Epithelial cell of esophagus (primary cell): ENCODE results near the gene IDUA.
"Not testable (repeated sequence)": the region's sequence is repeated elsewhere in the genome, so short reads cannot be mapped to it uniquely, and the experiment has no call there.

Source experiments
- DNase-seq: peaks from one replicate; pipeline ENCODE4 v3.0.0; 2010; ENCODE audit warnings: low read depth
- H3K4me3 ChIP-seq: 2 replicates; pipeline ENCODE4 v1.5.1; 2011; ENCODE audit warnings: mild to moderate bottlenecking, low read length, control low read depth
- CTCF ChIP-seq: IDR thresholded peaks from 2 replicates; pipeline ENCODE4 v1.5.1; 2011; ENCODE audit warnings: low read depth, mild to moderate bottlenecking, low read length, control low read depth, inconsistent platforms; ENCODE audit not compliant: insufficient read depth; ENCODE audit errors: missing control alignments

IDUA gene

GRCh38 chr4:996030-996996 is 9.5 kb downstream of the IDUA start:
- no peak for TF ChIP-seq CTCF
- no peak for DNase-seq
- H3K4me3 ChIP-seq, result no peak overlapping the region

DNA sequence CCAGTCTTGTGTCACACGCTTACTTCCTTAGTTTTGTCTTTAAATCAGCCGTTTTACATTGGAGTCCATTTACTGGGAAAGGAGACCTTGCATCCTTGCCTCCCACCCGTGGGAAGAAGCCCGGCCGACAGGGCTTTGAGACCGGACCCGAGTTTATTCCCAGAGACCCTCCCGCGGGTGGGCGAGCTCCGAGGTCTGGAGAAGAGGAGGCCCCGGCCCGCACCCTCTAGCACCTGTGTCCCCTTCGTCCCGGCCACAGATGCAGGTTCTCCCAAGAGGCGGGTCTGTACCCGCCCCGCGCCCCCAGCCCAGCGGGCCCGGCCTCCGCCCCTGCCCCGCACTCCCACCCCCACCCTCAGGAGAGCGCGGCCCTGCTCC is 10.1 kb downstream of the IDUA start:
- DNase-seq, result no peak
- TF ChIP-seq CTCF, result no peak
- no peak overlapping the region for H3K4me3 ChIP-seq

- DNase-seq, result no peak
- no peak overlapping the region for H3K4me3 ChIP-seq
- no peak for TF ChIP-seq CTCF
Observed at GRCh38 chr4:997375-998071, 10.7 kb downstream of the IDUA start.

DNA sequence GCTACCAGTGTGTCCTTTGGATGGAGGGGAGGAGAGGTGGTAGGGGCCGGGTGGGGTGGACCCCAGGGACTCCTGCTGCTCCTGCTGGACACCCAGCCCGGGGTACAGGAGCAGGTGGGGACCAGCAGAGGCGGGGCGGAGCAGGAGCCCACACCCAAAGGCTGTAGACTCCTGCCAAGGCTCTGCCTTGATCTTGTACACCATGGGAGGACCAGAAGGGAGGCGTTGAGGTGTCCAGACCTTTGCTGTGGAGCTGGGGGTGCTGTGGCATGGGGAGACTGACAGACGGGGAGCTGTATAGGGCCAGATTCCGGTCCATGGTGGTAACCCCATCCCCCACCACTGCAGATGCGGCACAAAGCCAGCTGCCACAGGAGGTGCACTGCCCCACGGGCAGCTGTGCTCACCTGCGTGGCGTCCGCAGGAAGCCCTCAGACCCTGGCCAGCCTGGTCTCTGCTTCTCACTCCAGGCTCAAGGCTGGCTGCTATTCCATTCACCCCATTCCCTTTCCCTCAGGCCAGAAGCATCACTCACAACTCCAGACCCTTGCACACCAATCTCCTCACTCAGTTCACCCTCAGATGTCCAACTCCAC is 11.3 kb downstream of the IDUA start:
- TF ChIP-seq CTCF, result no peak
- H3K4me3 ChIP-seq, result no peak overlapping the region
- DNase-seq, result no peak

GRCh38 chr4:999240-999863 is 12.5 kb downstream of the IDUA start:
- H3K4me3 ChIP-seq, DNase-seq: not testable (repeated sequence)

GRCh38 chr4:999882-1000425 is 13.1 kb downstream of the IDUA start:
- H3K4me3 ChIP-seq, result no peak overlapping the region
- no peak for TF ChIP-seq CTCF
- DNase-seq, result no peak
